Subcutaneous abdominal adipose tissue (tissue), 5 donors: ENCODE data around the gene C1orf21.
A peak's percentile ranks its signal among the peaks of the same experiment; 100 is the strongest.

Experiments
- H3K27ac ChIP-seq: one replicate; pipeline ENCODE4 v1.7.0; 2013; ENCODE audit warnings: low read depth, mild to moderate bottlenecking, inconsistent platforms, low read length, moderate library complexity
- H3K27me3 ChIP-seq, 5 donors: one replicate each; pipeline ENCODE4 v1.7.0; 2013; ENCODE audit warnings: low read length in 5 of 5, inconsistent platforms in 1 of 5; ENCODE audit not compliant: control insufficient read depth in 5 of 5, insufficient read depth in 4 of 5
- H3K36me3 ChIP-seq, 5 donors: one replicate each; pipeline ENCODE4 v1.7.0; 2013; ENCODE audit warnings: low read length in 5 of 5; ENCODE audit not compliant: control insufficient read depth in 5 of 5, insufficient read depth in 5 of 5
- H3K4me1 ChIP-seq, 5 donors: one replicate each; pipeline ENCODE4 v1.7.0; 2013; ENCODE audit warnings: low read length in 5 of 5, mild to moderate bottlenecking in 3 of 5, moderate library complexity in 1 of 5; ENCODE audit not compliant: control insufficient read depth in 5 of 5, insufficient read depth in 5 of 5
- H3K4me3 ChIP-seq, 5 donors: one replicate each; pipeline ENCODE4 v1.7.0; 2013; ENCODE audit warnings: low read length in 5 of 5, low read depth in 1 of 5
- H3K9ac ChIP-seq, 5 donors: one replicate each; pipeline ENCODE4 v1.7.0; 2013; ENCODE audit warnings: low read length in 5 of 5, mild to moderate bottlenecking in 4 of 5, moderate library complexity in 3 of 5
- H3K9me3 ChIP-seq, 5 donors: one replicate each; pipeline ENCODE4 v1.7.0; 2013; ENCODE audit warnings: low read length in 5 of 5; ENCODE audit not compliant: control insufficient read depth in 5 of 5
- donor health status: healthy.
- donor health status: healthy.
- donor health status: healthy.
- donor health status: healthy.
- donor health status: healthy.

C1orf21 gene

DNA sequence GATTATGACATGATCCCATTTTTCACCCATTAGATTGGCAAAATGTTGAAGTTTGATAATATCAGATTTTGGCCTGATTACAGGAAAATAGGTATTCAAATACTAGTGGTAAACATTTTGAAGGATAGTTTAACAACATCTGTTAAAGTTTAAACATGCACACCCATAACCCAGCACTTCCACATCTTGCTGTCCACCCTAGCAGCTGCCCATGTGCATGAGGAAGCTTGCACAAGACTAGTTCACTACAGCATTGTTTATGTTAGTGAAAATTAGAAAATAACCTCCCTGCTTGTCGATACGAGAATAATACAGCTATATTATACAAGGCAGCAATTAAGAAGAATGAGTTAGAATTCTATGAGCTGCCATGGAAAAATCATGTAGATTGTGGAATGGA lies 127.6 kb downstream of the C1orf21 start:
- Histone ChIP-seq H3K27ac (no peak overlapping the region), H3K4me1 (peaks cover 0 to 27% (median 8%) of the 10 kb centered on the region in 5 donors), H3K9ac (no peak overlapping the region), H3K36me3 (no peaks in the 10 kb centered on the region), H3K27me3 (no peaks in the 10 kb centered on the region), H3K4me3 (no peak overlapping the region), H3K9me3 (no peaks in the 10 kb centered on the region)

- peak overlapping the region; percentile 81 for H3K27ac ChIP-seq
Observed at GRCh38 chr1:184517130-184517529, 130.3 kb downstream of the C1orf21 start.

DNA sequence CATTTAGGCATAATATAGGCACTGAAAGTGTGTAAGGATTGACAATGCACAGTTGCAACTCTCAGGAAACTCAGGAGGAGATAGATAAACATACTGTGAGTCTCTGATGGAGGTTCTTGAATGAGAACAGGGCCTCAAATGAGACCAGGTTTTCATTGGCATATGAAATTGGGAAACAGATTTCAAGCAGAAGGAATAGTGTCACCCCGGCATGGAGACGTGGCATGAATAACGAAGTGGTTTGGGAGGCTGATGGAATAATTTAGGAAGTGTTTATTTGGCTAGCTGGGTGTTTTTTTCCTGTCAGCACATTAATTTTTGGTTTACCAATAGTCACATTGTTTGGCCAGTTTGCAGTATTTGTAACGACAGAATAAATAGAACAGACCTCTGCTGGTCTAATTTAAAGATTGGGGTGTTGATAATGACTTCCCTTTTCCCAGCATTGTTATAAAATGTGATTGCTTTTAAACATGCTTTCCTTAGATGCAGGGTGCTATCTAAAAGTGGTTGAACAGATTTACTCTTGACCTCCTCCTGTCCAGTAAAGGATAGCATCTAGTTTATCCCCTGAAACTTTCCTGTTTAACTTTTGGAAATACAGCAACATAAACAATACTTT lies 132.0 kb downstream of the C1orf21 start:
- H3K27ac ChIP-seq: peak overlapping the region; percentile 81
- H3K9me3 ChIP-seq: no peaks in the 10 kb centered on the region
- peak overlapping the region in 1 of 5 donors; percentile 7 for H3K9ac ChIP-seq

More at GRCh38 chr1:184517130-184517529, 130.3 kb downstream of the C1orf21 start:
- H3K27me3 ChIP-seq: no peaks in the 10 kb centered on the region
- no peak overlapping the region for H3K4me3 ChIP-seq
- no peaks in the 10 kb centered on the region for H3K9me3 ChIP-seq
- H3K9ac ChIP-seq: no peak overlapping the region
- H3K36me3 ChIP-seq: no peaks in the 10 kb centered on the region
- H3K4me1 ChIP-seq: peaks cover 0 to 42% (median 8%) of the 10 kb centered on the region in 5 donors

DNA sequence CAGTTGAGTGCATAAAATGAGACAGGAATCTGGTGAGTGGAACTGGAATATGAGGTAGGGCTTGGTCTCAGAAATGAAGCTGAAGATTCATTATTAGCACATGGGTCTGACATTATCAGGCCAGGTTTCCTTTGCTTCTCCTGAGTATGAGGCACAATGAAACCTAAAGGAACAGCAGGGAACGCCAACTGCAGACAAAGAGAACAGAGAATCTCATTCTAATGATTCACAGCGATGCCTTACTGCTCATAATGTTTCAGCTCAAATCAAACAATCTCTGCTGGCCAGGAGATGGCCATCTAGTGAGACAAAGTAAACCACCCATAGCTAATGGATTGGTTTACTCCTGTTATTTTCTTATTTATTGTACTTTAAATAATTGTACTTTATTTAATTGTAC lies 133.5 kb downstream of the C1orf21 start:
- H3K36me3 ChIP-seq: no peaks in the 10 kb centered on the region
- H3K9me3 ChIP-seq: no peaks in the 10 kb centered on the region
- no peaks in the 10 kb centered on the region for H3K27me3 ChIP-seq
- H3K27ac ChIP-seq: peak overlapping the region; percentile 55
- H3K4me3 ChIP-seq: no peak overlapping the region
- peaks cover 0 to 36% (median 5%) of the 10 kb centered on the region in 5 donors for H3K4me1 ChIP-seq
- no peak overlapping the region for H3K9ac ChIP-seq

More for the DNA sequence above, 132.0 kb downstream of the C1orf21 start:
- Histone ChIP-seq H3K36me3 (no peaks in the 10 kb centered on the region), H3K27me3 (no peaks in the 10 kb centered on the region), H3K4me3 (no peak overlapping the region), H3K4me1 (peaks cover 0 to 42% (median 8%) of the 10 kb centered on the region in 5 donors)

- no peaks in the 10 kb centered on the region for H3K27me3 ChIP-seq
- no peak overlapping the region for H3K4me3 ChIP-seq
- no peak overlapping the region for H3K9ac ChIP-seq
- H3K9me3 ChIP-seq: no peaks in the 10 kb centered on the region
- peaks cover 0 to 17% (median 0%) of the 10 kb centered on the region in 5 donors for H3K4me1 ChIP-seq
- H3K27ac ChIP-seq: no peak overlapping the region
- H3K36me3 ChIP-seq: no peaks in the 10 kb centered on the region
Observed at GRCh38 chr1:184524248-184524647, 137.4 kb downstream of the C1orf21 start.

DNA sequence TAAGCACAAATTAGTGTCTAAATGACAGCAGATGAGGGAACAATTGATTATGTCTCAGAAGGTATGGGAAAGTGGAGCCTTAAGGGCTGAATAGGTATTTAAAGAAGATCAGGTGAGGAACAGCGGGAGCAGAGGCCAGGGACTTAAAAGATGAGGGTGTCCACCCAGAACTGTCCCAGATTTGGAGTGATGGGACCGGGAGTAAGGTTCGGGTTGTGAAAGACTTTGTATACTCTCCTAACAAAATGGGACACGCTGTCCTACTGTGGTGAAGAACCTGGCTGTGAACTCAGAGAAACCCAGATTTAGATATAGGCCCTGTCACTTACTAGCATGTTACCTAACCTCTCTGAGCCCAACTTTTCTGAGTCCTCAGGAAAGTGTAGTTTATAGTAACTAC lies 140.6 kb downstream of the C1orf21 start:
- Histone ChIP-seq H3K27ac (no peak overlapping the region), H3K9ac (no peak overlapping the region), H3K9me3 (no peaks in the 10 kb centered on the region), H3K36me3 (no peaks in the 10 kb centered on the region), H3K4me1 (peaks cover 0 to 4% (median 2%) of the 10 kb centered on the region in 5 donors), H3K4me3 (no peak overlapping the region), H3K27me3 (no peaks in the 10 kb centered on the region)

GRCh38 chr1:184530226-184530625 lies 143.4 kb downstream of the C1orf21 start:
- no peak overlapping the region for H3K9ac ChIP-seq
- peaks cover 0 to 19% (median 5%) of the 10 kb centered on the region in 5 donors for H3K4me1 ChIP-seq
- H3K4me3 ChIP-seq: no peak overlapping the region
- H3K27me3 ChIP-seq: no peaks in the 10 kb centered on the region
- no peaks in the 10 kb centered on the region for H3K9me3 ChIP-seq
- H3K36me3 ChIP-seq: no peaks in the 10 kb centered on the region
- H3K27ac ChIP-seq: no peak overlapping the region

GRCh38 chr1:184531296-184531695 lies 144.5 kb downstream of the C1orf21 start:
- Histone ChIP-seq H3K27ac (peak overlapping the region; percentile 9), H3K9me3 (peaks cover 0 to 5% (median 3%) of the 10 kb centered on the region in 5 donors)

GRCh38 chr1:184532199-184532598 lies 145.4 kb downstream of the C1orf21 start:
- no peaks in the 10 kb centered on the region for H3K27me3 ChIP-seq
- peak overlapping the region; percentile 18 for H3K27ac ChIP-seq
- peaks cover 0 to 28% (median 5%) of the 10 kb centered on the region in 5 donors for H3K4me1 ChIP-seq
- H3K36me3 ChIP-seq: peaks cover 0 to 3% (median 0%) of the 10 kb centered on the region in 5 donors
- no peak overlapping the region for H3K9ac ChIP-seq
- peaks cover 0 to 7% (median 4%) of the 10 kb centered on the region in 5 donors for H3K9me3 ChIP-seq
- H3K4me3 ChIP-seq: no peak overlapping the region

More at GRCh38 chr1:184531296-184531695, 144.5 kb downstream of the C1orf21 start:
- Histone ChIP-seq H3K9ac (no peak overlapping the region), H3K36me3 (peaks cover 0 to 2% (median 0%) of the 10 kb centered on the region in 5 donors), H3K4me3 (no peak overlapping the region), H3K27me3 (no peaks in the 10 kb centered on the region), H3K4me1 (peaks cover 0 to 27% (median 5%) of the 10 kb centered on the region in 5 donors)

DNA sequence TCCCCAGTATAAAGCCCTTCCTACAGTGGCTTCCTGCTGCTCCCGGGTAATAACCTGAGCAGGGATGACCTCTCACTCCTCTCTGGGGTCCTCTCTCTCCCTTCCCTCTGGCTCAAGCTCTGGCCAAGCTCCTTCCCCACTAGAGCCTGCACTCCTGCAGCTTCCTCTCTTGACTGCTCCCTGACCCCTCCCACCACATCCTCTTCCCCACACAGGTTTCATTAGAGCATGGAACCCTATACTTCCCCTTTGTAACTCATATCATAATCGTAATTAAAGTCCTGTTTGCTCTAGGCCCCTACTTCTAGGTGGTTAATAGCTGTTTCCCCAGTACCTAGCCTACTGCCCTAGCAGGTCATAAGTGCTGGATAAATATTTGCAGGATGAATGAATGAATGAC lies 146.2 kb downstream of the C1orf21 start:
- no peak overlapping the region for H3K9ac ChIP-seq
- no peak overlapping the region for H3K27ac ChIP-seq
- peaks cover 0 to 28% (median 5%) of the 10 kb centered on the region in 5 donors for H3K4me1 ChIP-seq
- H3K4me3 ChIP-seq: no peak overlapping the region
- peaks cover 0 to 7% (median 4%) of the 10 kb centered on the region in 5 donors for H3K9me3 ChIP-seq
- no peaks in the 10 kb centered on the region for H3K27me3 ChIP-seq
- peaks cover 0 to 3% (median 0%) of the 10 kb centered on the region in 5 donors for H3K36me3 ChIP-seq
